GM23248 (cell line): Measurements from ENCODE around the gene GPC1. TPM values are rescaled to one million over a fixed set of nuclear protein-coding genes. Genes with fewer than 3 reads are reported as not detected.

Experiments
- DNase-seq: peaks from one replicate; pipeline ENCODE4 v3.0.0-alpha.2; 2015
- H2AFZ ChIP-seq: fragments of 200-600 bp; sonication (generic); 2 replicates; pipeline ENCODE4 v1.6.1; 2016; ENCODE audit warnings: antibody characterized with exemption
- H3F3A ChIP-seq: fragments of 200-600 bp; sonication (generic); 2 replicates; pipeline ENCODE4 v1.6.1; 2016; ENCODE audit warnings: mild to moderate bottlenecking, antibody characterized with exemption, mixed run types; ENCODE audit not compliant: insufficient read depth
- H3K27ac ChIP-seq: fragments of 200-600 bp; sonication (generic); 2 replicates; pipeline ENCODE4 v1.5.1; 2016; ENCODE audit warnings: mild to moderate bottlenecking
- H3K27me3 ChIP-seq: fragments of 200-600 bp; sonication (generic); replicated peaks from 2 replicates; pipeline ENCODE4 v1.6.1; 2016; ENCODE audit warnings: mild to moderate bottlenecking; ENCODE audit not compliant: insufficient read depth
- H3K36me3 ChIP-seq: fragments of 200-600 bp; sonication (generic); 2 replicates; pipeline ENCODE4 v1.6.1; 2016; ENCODE audit warnings: low read depth, mild to moderate bottlenecking
- H3K4me1 ChIP-seq: fragments of 200-600 bp; sonication (generic); 2 replicates; pipeline ENCODE4 v1.6.1; 2016; ENCODE audit warnings: mild to moderate bottlenecking; ENCODE audit not compliant: insufficient read depth
- H3K4me2 ChIP-seq: fragments of 200-600 bp; sonication (generic); one replicate; pipeline ENCODE4 v1.6.1; 2016; ENCODE audit warnings: mild to moderate bottlenecking; ENCODE audit not compliant: unreplicated experiment
- H3K4me3 ChIP-seq: fragments of 200-600 bp; sonication (generic); 2 replicates; pipeline ENCODE4 v1.5.1; 2016; ENCODE audit warnings: mild to moderate bottlenecking
- H3K79me2 ChIP-seq: fragments of 200-600 bp; sonication (generic); 2 replicates; pipeline ENCODE4 v1.6.1; 2016; ENCODE audit warnings: mild to moderate bottlenecking; ENCODE audit not compliant: insufficient read depth
- H3K9ac ChIP-seq: fragments of 200-600 bp; sonication (generic); 2 replicates; pipeline ENCODE4 v1.6.1; 2016; ENCODE audit warnings: mild to moderate bottlenecking
- H3K9me2 ChIP-seq: fragments of 200-600 bp; sonication (generic); 2 replicates; pipeline ENCODE4 v1.6.1; 2016; ENCODE audit warnings: mixed run types, mild to moderate bottlenecking, moderate library complexity; ENCODE audit not compliant: insufficient read depth
- H3K9me3 ChIP-seq: fragments of 200-600 bp; sonication (generic); one replicate; pipeline ENCODE4 v1.6.1; 2017; ENCODE audit warnings: low read depth
- H4K20me1 ChIP-seq: fragments of 200-600 bp; sonication (generic); 2 replicates; pipeline ENCODE4 v1.6.0; 2016; ENCODE audit not compliant: insufficient read depth
- EZH2 ChIP-seq: fragments of 200-600 bp; sonication (generic); IDR thresholded peaks from 2 replicates; pipeline ENCODE4 v1.6.1; 2018; ENCODE audit warnings: antibody characterized with exemption, mild to moderate bottlenecking; ENCODE audit not compliant: insufficient read depth, poor library complexity, severe bottlenecking
- EZH2phosphoT487 ChIP-seq: fragments of 200-600 bp; sonication (generic); IDR thresholded peaks from 2 replicates; pipeline ENCODE4 v1.6.1; 2018; ENCODE audit warnings: antibody characterized with exemption, moderate library complexity, mild to moderate bottlenecking, low read depth; ENCODE audit not compliant: insufficient read depth
- WGBS, 2 experiments: methylation state at CpG; one replicate each; pipeline ENCODE4 v1.1.6; 2015 to 2017; ENCODE audit warnings: low lambda C conversion rate in 2 of 2, low coverage in 1 of 2; ENCODE audit errors: missing lambda C conversion rate in 2 of 2; 5-methylcytosine and 5-hydroxymethylcytosine counted together
- in situ Hi-C: fragments of 300-500 bp; cut with MboI; formaldehyde crosslinking; loops from 2 replicates; pipeline ENCODE4 v1.15.0; 2020
- polyA plus RNA-seq: library from polyadenylated mRNA; unstranded; fragments of >200 nt; fragmentation: Nextera tagmentation; extraction: Ambion mirVana; gene quantifications from 2 replicates; pipeline ENCODE4 v1.2.1, GENCODE V29; 2016
- total RNA-seq: library from RNA; depleted of rRNA; stranded (reverse); fragments of >200 nt; shearing (Covaris generic); gene quantifications from 2 replicates; pipeline ENCODE4 v1.2.3, GENCODE V29; 2014

Gene GPC1
- total and polyA plus RNA-seq, 2 experiments from 2014 or later = 66.4 to 88.2 TPM

GRCh38 chr2:240403396-240404104 is 31.9 kb upstream of the GPC1 start:
- Histone ChIP-seq H3K79me2 (no peaks in the 10 kb centered on the region), H3K27me3 (no peaks in the 10 kb centered on the region), H3K9ac (no peak overlapping the region), H3K4me3 (no peak overlapping the region), H3K36me3 (no peaks in the 10 kb centered on the region), H3K27ac (no peak overlapping the region), H3F3A (no peaks in the 10 kb centered on the region), H2AFZ (no peak overlapping the region), H4K20me1 (no peaks in the 10 kb centered on the region), H3K9me2 (no peaks in the 10 kb centered on the region), H3K4me1 (no peaks in the 10 kb centered on the region), H3K4me2 (no peak overlapping the region), H3K9me3 (no peaks in the 10 kb centered on the region)
- DNase-seq = no peak
- TF ChIP-seq EZH2phosphoT487 (no peak), EZH2 (no peak)
- 67 to 69% methylated on average over 18 of the region's 18 CpGs for WGBS, 2 experiments
- in situ Hi-C loops = no loop called here

- Histone ChIP-seq H3F3A (no peaks in the 10 kb centered on the region), H3K27ac (no peak overlapping the region), H3K27me3 (0 out of 2 replicates have a peak, but pooled peaks cover 6% of the 10 kb centered on the region), H4K20me1 (no peaks in the 10 kb centered on the region), H3K4me3 (no peak overlapping the region), H3K4me2 (no peak overlapping the region), H3K36me3 (no peaks in the 10 kb centered on the region), H3K79me2 (no peaks in the 10 kb centered on the region), H3K4me1 (no peaks in the 10 kb centered on the region), H3K9me2 (no peaks in the 10 kb centered on the region), H3K9me3 (no peaks in the 10 kb centered on the region), H2AFZ (no peak overlapping the region), H3K9ac (no peak overlapping the region)
- in situ Hi-C loops = no loop called here
- no peak for TF ChIP-seq EZH2
- TF ChIP-seq EZH2phosphoT487 = no peak
- no peak for DNase-seq
- 92 to 93% methylated on average over 18 of the region's 18 CpGs for WGBS, 2 experiments
Measured at GRCh38 chr2:240404174-240404852, 31.1 kb upstream of the GPC1 start.

GRCh38 chr2:240405133-240405532 is 30.3 kb upstream of the GPC1 start:
- Histone ChIP-seq H3K4me1 (no peaks in the 10 kb centered on the region), H3K9me3 (no peaks in the 10 kb centered on the region), H3K4me3 (no peak overlapping the region), H3K9ac (no peak overlapping the region), H3K4me2 (no peak overlapping the region), H4K20me1 (no peaks in the 10 kb centered on the region), H3K79me2 (no peaks in the 10 kb centered on the region), H2AFZ (no peak overlapping the region), H3F3A (no peaks in the 10 kb centered on the region), H3K36me3 (no peaks in the 10 kb centered on the region), H3K9me2 (no peaks in the 10 kb centered on the region), H3K27me3 (0 out of 2 replicates have a peak, but pooled peaks cover 6% of the 10 kb centered on the region), H3K27ac (no peak overlapping the region)
- DNase-seq = no peak
- TF ChIP-seq EZH2 (no peak), EZH2phosphoT487 (no peak)
- 88 to 91% methylated on average over 15 of the region's 15 CpGs for WGBS, 2 experiments
- in situ Hi-C loops = no loop called here

GRCh38 chr2:240405684-240406313 is 29.7 kb upstream of the GPC1 start:
- Histone ChIP-seq H3K9me3 (no peaks in the 10 kb centered on the region), H3K9me2 (no peaks in the 10 kb centered on the region), H3K9ac (no peak overlapping the region), H4K20me1 (no peaks in the 10 kb centered on the region), H3K27me3 (0 out of 2 replicates have a peak, but pooled peaks cover 6% of the 10 kb centered on the region), H3F3A (no peaks in the 10 kb centered on the region), H3K36me3 (no peaks in the 10 kb centered on the region), H3K27ac (no peak overlapping the region), H3K4me2 (no peak overlapping the region), H3K4me3 (no peak overlapping the region), H3K79me2 (no peaks in the 10 kb centered on the region), H3K4me1 (no peaks in the 10 kb centered on the region), H2AFZ (no peak overlapping the region)
- in situ Hi-C loops = no loop called here
- 85 to 93% methylated on average over 9 of the region's 9 CpGs for WGBS, 2 experiments
- TF ChIP-seq EZH2phosphoT487 (no peak), EZH2 (no peak)
- no peak for DNase-seq
